K562 (cell line): Measurements from ENCODE around the gene FIGNL1. TPM values are rescaled to one million over a fixed set of nuclear protein-coding genes. Genes with fewer than 3 reads are reported as not detected.
A peak's percentile ranks its signal among the peaks of the same experiment; 100 is the strongest.

Source experiments
- ARID2 ChIP-seq: fragments of 450-650 bp; IDR thresholded peaks from 2 replicates; pipeline ENCODE4 v1.6.1; 2017; ENCODE audit warnings: antibody characterized with exemption, mild to moderate bottlenecking
- CXXC5 ChIP-seq: fragments of 250-450 bp; sonication (Bioruptor Pico); IDR thresholded peaks from 2 replicates; pipeline ENCODE4 v1.8.0; 2022; ENCODE audit warnings: inconsistent platforms, mild to moderate bottlenecking, moderate library complexity
- KLF16 ChIP-seq: IDR thresholded peaks from 2 replicates; pipeline ENCODE4 v1.6.1; 2016; ENCODE audit warnings: antibody characterized with exemption
- MITF ChIP-seq: IDR thresholded peaks from 2 replicates; pipeline ENCODE4 v1.6.1; 2014; ENCODE audit warnings: antibody characterized with exemption
- PHF21A ChIP-seq: fragments of 450-650 bp; IDR thresholded peaks from 2 replicates; pipeline ENCODE4 v1.6.1; 2017; ENCODE audit warnings: low read depth, borderline replicate concordance
- YBX1 ChIP-seq: fragments of 450-650 bp; IDR thresholded peaks from 2 replicates; pipeline ENCODE4 v1.7.1; 2016; ENCODE audit warnings: mild to moderate bottlenecking
- ZBTB7A ChIP-seq: IDR thresholded peaks from 2 replicates; pipeline ENCODE4 v1.6.1; 2011; ENCODE audit warnings: low read depth, mild to moderate bottlenecking, low read length, moderate library complexity, borderline replicate concordance; ENCODE audit not compliant: control insufficient read depth
- ZNF57 ChIP-seq: fragments of 450-650 bp; formaldehyde crosslinking; IDR thresholded peaks from 2 replicates; pipeline ENCODE4 v1.4.0; 2020; ENCODE audit warnings: mild to moderate bottlenecking, moderate library complexity
- ZSCAN32 ChIP-seq: fragments of 450-650 bp; formaldehyde crosslinking; IDR thresholded peaks from 2 replicates; pipeline ENCODE4 v1.4.0; 2020; ENCODE audit warnings: mild to moderate bottlenecking, moderate library complexity
- polyA plus RNA-seq, 8 experiments: library from polyadenylated mRNA; depleted of rRNA in 4 of 8; stranded (reverse) in 5 of 8; unstranded in 3 of 8; fragments of >200 nt; fragmentation: Nextera tagmentation in 2 of 8; fragmentation: Illumina TruSeq in 1 of 8; extraction: Ambion mirVana in 2 of 8; extraction: Trizol in 1 of 8; gene quantifications; 2 replicates each; pipeline versions ENCODE4 v1.2.1 to v1.2.3, GENCODE V29; 2011 to 2014; ENCODE audit warnings: inconsistent platforms in 1 of 8, missing spikeins in 1 of 8
- total RNA-seq, 7 experiments: library from RNA; depleted of rRNA in 6 of 7; stranded (reverse); fragments of >200 nt in 6 of 7; fragmentation: Illumina TruSeq in 2 of 7; extraction: Trizol in 2 of 7; gene quantifications; 2 replicates each; pipeline versions ENCODE4 v1.2.1 to v1.2.3, GENCODE V29; 2011 to 2021; ENCODE audit warnings: low replicate concordance in 1 of 7
- TF ChIP-seq, protein P1 (sequence below): fragments of 200-600 bp; sonication (generic); IDR thresholded peaks from one replicate; pipeline ENCODE4 v1.6.1; 2012; ENCODE audit warnings: mild to moderate bottlenecking, low read depth, low read length, inconsistent platforms
- TF ChIP-seq, protein P2 (sequence below): sonication (generic); formaldehyde crosslinking; IDR thresholded peaks from 2 replicates; pipeline ENCODE4 v1.9.0; 2022; ENCODE audit warnings: mild to moderate bottlenecking, missing genetic modification reagents

The FIGNL1 gene
- total and polyA plus RNA-seq, 9 of the 15 experiments (the other 6 are each of a cell fraction or from before 2014, with no cell fraction given) = 15.5 to 48.3 (median 27.6) TPM

DNA sequence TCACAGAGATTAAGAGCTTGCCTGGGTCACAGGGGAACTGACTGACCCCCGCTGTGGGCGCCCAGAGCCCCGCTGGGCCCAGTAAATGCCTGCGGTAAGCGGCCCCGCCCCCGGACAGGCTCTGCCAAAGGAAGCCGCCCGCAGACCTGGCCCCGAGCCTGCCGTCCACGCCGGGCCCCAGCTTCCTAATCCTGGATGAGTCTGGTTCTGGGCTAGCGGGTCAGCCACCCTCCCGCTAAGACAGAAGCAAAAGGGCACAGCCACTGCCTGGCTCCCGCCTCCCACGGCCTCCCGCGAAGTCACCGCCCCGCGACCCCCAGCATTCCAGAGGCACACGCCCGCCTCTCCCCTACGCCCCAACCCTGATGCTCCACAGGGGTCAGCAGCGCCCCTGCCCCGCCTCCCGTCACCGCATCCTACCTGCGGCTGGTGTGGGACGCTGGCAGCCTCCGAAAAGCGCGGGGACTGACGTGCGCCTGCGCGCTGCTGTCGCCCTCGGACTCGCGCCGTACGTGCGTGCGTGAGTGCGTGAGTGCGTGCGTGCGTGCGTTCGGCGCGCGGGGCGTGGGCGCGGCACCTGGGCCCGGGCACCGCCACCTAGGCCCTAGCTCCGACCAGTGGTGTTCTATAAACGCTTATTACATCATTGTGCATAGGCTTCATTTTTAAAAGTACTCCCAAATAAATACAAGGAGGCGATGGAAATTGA lies at the start of gene FIGNL1 (continued):
- TF ChIP-seq, protein P1, sequence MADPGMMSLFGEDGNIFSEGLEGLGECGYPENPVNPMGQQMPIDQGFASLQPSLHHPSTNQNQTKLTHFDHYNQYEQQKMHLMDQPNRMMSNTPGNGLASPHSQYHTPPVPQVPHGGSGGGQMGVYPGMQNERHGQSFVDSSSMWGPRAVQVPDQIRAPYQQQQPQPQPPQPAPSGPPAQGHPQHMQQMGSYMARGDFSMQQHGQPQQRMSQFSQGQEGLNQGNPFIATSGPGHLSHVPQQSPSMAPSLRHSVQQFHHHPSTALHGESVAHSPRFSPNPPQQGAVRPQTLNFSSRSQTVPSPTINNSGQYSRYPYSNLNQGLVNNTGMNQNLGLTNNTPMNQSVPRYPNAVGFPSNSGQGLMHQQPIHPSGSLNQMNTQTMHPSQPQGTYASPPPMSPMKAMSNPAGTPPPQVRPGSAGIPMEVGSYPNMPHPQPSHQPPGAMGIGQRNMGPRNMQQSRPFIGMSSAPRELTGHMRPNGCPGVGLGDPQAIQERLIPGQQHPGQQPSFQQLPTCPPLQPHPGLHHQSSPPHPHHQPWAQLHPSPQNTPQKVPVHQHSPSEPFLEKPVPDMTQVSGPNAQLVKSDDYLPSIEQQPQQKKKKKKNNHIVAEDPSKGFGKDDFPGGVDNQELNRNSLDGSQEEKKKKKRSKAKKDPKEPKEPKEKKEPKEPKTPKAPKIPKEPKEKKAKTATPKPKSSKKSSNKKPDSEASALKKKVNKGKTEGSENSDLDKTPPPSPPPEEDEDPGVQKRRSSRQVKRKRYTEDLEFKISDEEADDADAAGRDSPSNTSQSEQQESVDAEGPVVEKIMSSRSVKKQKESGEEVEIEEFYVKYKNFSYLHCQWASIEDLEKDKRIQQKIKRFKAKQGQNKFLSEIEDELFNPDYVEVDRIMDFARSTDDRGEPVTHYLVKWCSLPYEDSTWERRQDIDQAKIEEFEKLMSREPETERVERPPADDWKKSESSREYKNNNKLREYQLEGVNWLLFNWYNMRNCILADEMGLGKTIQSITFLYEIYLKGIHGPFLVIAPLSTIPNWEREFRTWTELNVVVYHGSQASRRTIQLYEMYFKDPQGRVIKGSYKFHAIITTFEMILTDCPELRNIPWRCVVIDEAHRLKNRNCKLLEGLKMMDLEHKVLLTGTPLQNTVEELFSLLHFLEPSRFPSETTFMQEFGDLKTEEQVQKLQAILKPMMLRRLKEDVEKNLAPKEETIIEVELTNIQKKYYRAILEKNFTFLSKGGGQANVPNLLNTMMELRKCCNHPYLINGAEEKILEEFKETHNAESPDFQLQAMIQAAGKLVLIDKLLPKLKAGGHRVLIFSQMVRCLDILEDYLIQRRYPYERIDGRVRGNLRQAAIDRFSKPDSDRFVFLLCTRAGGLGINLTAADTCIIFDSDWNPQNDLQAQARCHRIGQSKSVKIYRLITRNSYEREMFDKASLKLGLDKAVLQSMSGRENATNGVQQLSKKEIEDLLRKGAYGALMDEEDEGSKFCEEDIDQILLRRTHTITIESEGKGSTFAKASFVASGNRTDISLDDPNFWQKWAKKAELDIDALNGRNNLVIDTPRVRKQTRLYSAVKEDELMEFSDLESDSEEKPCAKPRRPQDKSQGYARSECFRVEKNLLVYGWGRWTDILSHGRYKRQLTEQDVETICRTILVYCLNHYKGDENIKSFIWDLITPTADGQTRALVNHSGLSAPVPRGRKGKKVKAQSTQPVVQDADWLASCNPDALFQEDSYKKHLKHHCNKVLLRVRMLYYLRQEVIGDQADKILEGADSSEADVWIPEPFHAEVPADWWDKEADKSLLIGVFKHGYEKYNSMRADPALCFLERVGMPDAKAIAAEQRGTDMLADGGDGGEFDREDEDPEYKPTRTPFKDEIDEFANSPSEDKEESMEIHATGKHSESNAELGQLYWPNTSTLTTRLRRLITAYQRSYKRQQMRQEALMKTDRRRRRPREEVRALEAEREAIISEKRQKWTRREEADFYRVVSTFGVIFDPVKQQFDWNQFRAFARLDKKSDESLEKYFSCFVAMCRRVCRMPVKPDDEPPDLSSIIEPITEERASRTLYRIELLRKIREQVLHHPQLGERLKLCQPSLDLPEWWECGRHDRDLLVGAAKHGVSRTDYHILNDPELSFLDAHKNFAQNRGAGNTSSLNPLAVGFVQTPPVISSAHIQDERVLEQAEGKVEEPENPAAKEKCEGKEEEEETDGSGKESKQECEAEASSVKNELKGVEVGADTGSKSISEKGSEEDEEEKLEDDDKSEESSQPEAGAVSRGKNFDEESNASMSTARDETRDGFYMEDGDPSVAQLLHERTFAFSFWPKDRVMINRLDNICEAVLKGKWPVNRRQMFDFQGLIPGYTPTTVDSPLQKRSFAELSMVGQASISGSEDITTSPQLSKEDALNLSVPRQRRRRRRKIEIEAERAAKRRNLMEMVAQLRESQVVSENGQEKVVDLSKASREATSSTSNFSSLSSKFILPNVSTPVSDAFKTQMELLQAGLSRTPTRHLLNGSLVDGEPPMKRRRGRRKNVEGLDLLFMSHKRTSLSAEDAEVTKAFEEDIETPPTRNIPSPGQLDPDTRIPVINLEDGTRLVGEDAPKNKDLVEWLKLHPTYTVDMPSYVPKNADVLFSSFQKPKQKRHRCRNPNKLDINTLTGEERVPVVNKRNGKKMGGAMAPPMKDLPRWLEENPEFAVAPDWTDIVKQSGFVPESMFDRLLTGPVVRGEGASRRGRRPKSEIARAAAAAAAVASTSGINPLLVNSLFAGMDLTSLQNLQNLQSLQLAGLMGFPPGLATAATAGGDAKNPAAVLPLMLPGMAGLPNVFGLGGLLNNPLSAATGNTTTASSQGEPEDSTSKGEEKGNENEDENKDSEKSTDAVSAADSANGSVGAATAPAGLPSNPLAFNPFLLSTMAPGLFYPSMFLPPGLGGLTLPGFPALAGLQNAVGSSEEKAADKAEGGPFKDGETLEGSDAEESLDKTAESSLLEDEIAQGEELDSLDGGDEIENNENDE = no peak
- TF ChIP-seq KLF16 (no peak), YBX1 (no peak), ZNF57 (CRISPR knock-in tag) (no peak), ARID2 (no peak), MITF (no peak), CXXC5 (CRISPR knock-in tag) (peak; percentile 100), ZBTB7A (no peak; the same call in 1 of the 2 replicates), PHF21A (no peak), ZSCAN32 (CRISPR knock-in tag) (no peak)
- TF ChIP-seq, protein P2, sequence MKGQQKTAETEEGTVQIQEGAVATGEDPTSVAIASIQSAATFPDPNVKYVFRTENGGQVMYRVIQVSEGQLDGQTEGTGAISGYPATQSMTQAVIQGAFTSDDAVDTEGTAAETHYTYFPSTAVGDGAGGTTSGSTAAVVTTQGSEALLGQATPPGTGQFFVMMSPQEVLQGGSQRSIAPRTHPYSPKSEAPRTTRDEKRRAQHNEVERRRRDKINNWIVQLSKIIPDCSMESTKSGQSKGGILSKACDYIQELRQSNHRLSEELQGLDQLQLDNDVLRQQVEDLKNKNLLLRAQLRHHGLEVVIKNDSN (CRISPR knock-in tag) = no peak
